GM21576 (cell line): ENCODE results near the gene EPHA6.
"Not testable (repeated sequence)": the region's sequence is repeated elsewhere in the genome, so short reads cannot be mapped to it uniquely, and the experiment has no call there.

ENCODE experiments used
- ATAC-seq: cut with Tn5 transposase; IDR thresholded peaks from one replicate; pipeline ENCODE4 v1.9.1; 2021; ENCODE audit warnings: mild to moderate bottlenecking, moderate library complexity; ENCODE audit not compliant: unreplicated experiment

Gene EPHA6

DNA sequence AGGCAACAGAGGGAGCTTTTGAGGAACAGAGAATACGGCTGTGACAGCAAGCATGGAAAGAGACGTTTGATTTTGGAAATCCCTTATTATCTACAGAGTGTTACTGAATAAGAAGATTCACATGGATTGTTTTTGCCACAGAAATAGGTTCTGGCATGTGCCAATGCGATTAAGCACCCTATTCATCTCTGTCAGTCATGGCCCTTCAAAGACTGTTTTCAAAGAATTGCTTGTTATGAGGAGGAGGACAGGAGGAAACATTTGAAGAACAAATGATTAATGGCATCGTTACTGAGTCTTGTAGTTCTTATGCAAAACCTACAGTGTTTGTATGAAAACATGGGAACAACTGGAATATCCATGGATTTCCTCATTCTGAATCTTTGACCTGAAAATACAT, 86.2 kb downstream of the EPHA6 start:
- no peak for ATAC-seq

DNA sequence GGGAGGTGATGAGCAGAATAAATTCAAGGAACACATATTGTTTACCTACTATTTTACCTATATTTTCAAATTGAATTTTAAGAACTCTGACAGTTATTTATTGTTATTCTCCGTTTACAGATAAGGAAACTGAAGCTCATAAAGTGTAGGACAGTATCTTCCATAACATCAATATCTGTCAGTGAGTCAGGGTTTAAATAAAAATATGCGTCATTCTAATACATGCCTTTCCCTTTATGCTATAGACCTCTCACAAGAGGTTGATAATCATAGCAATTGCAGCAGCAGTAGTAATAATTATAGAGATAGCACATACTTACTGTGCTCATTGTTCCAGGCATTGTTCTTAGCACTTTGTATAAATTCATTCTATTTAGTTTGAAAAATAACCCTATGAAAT, 101.1 kb downstream of the EPHA6 start:
- ATAC-seq = no peak

DNA sequence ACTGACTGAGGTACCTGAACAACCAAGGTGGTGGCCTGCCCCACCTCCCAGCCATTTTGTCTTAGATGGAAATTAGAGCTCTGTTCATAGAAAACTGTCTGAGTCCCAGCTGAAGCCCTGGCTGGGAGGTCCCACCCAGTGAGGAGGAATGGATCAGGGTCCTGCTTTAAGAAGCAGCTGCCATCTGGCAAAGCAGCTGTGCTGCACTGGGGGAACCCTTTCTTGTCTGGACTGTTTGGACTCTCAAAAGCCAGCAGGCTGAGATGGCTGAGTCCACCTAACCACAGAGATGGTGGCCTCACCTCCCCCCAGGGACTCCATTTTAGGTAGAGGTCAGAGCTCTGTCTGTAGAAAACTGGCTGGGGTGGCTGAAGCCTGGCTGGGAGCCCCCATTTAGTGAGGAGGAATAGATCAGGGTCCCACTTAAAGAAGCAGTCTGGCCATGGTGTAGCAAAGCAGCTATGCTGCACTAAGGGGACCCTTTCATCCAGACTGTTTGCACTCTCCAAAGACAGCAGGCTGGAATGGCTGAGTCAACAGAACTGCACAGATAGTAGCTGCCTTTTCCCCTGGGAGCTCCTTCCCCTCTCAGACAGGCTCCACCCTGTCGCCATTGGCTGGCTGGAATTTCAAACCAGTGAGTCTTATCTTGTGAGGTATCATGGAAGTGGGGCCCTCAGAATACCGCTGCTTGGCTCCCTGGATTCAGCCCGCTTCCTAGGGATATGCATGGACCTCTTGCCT, 116.9 kb downstream of the EPHA6 start:
- ATAC-seq = no peak

DNA sequence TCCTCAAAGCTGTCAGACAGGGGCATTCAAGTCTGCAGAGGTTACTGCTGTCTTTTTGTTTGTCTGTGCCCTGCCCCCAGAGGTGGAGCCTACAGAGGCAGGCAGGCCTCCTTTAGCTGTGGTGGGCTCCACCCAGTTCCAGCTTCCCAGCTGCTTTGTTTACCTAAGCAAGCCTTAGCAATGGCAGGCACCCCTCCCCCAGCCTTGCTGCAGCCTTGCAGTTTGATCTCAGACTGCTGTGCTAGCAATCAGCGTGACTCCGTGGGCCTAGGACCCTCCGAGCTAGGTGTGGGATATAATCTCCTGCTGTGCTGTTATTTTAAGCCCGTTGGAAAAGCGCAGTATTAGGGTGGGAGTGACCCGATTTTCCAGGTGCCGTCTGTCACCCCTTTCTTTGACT, 127.7 kb downstream of the EPHA6 start:
- ATAC-seq = not testable (repeated sequence)

DNA sequence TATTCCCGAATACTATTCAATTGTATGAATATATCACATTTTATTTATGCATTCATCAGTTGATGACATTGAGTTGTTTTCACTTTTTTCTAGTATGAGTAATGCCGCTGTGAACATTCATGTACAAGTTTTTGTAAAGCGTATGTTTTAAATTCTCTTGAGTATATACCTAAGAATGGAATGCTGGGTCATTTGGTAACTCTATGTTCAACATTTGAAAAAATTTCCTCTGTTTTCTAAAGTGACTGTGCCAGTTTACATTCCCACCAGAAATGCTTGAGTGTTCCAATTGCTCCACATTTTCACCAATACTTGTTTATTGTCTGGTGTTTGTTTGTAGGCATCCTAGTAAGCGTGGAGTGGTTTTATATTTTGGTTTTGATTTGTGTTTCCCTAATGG, 144.5 kb downstream of the EPHA6 start:
- no peak for ATAC-seq

DNA sequence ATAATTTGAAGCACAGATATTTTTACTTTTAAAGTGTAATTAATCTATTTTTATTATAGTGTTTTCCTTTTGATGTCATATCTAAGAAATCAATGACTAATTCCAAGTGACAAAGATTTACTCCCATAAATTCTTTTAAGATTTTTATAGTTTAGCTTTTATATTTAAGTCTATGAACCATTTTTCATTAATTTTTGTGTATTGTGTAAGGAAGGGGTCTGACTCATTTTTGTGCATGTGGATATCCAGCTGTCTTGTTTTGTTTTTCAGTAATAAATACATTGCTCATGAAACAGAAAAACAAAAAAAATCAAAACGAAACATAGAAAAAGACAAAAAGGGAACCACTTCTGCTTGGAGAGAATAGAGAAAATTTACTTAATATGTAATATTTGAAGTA, 145.1 kb downstream of the EPHA6 start:
- ATAC-seq = no peak

DNA sequence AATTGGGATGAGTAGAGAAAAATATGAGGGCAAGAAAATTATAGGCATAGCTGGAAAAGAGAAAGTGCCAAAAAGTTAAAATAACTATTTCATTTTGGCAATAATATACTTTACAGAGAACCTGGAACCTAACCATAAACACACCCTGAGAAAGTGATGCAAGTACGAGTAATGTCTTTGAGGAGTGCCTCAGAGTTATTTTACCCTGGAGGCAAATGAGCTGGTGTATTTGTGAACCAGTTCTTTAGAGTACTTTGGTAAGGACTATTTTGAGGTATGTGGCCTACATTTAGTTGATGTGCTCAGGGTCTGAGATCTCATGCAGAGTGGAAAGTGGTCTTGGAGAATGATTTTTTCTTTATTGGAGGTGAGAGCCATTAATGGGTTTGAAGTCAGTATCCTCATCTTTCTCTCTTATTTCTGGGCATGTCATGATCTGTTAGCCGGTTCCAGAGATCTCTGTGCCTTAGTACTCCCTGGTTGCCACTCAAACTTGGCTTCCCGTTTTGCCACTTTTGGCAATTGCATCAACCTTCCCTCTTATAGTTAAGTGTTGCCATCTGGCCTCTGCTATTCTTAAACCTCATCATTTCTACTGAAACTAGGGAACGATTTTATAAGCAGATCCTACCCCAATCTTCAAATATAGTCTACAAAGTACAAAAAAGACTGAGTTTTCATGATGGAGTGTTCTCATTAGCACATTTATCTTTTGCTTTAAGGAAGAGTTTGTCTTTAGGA, 145.7 kb downstream of the EPHA6 start:
- no peak for ATAC-seq

DNA sequence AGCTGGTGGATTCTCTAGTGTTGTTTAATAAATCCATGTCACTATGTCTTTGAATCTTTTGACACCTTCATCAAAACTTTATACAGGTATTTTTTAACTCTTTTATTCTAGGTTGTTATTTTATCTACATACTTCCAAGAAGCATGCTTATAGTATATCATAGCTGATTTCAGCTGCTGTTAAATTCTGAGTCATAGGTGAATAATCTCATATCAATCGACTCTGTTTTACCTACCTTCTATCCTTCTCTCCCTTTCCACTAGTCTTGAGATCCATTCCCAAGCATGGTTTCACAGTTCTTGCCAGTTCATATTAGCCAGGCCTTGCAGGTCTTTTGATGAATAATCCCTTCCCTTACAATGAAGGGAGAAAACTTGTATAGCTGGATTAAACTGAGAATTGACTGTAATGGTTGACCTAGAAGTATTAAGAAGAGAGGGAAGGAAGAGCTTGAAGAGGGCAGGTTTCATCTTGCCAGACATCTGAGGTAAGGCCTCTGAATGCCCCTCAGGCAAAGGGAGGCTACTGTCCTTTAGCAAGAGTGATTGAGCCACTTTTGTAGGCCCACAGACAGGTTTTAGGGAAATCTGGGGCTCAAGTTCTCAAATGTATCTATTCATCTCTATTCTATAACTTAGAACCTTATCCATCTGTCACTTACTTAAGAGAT, 146.4 kb downstream of the EPHA6 start:
- ATAC-seq = no peak

DNA sequence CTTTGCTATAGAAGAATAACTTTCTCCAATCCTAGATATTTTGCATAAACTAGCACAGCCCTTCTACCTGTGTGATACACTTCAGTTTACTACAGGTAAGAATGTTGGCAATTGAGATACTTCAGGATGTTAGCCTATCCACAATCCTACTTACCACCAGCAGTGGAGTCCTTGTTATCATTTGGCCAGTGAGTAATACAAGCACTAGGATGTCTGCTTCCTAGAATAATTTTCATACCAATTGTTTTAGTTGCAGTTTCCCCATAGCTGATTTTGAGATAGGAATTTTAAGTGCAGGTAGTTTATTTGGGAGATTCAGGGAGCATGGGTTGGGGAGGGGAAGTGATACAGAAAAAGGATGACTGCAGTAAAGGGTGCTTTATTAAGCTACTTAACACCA, 147.2 kb downstream of the EPHA6 start:
- no peak for ATAC-seq

DNA sequence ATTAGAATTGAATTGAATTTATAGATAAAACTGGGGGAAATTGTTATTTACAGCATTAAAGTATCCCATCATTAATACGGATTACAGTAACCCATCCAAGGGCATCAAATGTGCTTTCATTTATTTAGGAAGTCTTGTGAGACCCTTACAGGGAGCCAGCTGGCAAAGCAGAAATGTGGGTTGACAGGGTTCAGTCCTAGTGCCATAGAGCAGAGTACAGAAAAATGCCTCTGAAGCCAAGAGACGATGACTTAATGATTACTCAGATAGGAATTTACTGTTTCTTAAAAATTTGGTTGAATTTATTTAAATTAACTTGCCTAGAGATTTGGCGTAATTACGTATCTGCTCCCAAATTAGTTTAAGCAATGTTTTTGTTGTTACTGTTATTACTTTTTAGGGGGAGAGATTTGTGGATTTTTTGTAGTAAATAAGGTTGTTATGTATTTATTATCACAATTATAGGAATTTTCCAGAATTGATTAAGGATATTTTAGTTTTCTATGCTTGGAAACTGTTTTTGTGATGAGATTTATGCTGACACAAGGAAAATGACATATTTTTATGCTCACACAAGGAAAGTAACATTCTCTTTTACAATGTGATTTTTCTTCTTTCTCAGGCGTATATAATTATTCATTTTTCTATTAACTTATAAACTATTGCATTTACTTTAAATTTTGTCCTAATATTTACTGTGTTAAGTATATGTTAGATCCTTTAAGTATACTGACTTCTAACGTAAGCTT, 152.0 kb downstream of the EPHA6 start:
- ATAC-seq = no peak

DNA sequence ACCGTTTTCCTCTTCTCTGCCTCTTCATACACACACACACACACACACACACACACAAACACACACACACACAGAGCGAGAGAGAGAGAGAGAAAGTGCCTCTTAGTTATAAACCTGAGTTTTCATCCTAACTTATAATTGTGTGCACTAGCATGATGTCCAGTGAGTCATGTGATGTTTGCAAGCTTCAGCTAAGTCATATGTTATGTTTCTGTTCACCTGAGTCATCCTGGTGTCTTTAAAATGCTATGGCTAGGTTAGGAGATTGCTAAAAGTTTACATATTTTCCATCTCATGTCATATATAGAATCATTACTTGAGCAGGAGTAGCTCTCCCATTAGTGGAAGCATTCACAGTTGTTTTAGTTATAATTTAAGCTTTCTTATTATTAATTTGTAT, 155.8 kb downstream of the EPHA6 start:
- no peak for ATAC-seq

DNA sequence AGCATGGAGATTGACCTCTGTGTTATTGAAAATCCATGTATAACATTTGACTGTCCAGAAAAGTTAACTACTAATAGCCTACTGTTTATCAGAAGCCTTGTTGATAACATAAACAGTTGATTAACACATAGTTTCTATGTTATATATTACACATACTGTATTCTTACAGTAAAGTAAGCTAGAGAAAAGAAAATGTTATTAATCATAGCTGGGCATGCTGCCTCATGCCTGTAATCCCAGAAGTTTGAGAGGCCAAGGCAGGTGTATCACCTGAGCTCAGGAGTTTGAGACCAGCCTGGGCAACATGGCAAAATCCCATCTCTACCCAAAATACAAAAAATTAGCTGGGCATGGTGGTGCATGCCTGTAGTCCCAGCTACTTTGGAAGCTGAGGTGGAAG, 163.3 kb downstream of the EPHA6 start:
- no peak for ATAC-seq

DNA sequence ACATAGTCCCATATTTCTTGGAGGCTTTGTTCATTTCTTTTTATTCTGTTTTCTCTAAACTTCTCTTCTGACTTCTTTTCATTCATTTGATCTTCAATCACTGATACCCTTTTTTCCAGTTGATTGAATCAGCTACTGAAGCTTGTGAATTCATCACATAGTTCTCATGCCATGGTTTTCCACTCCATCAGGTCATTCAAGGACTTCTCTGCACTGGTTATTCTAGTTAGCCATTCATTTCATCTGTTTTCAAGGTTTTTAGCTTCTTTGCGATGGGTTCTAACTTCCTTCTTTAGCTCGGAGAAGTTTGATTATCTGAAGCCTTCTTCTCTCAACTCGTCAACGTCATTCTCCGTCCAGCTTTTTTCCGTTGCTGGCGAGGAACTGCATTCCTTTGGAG, 169.3 kb downstream of the EPHA6 start:
- not testable (repeated sequence) for ATAC-seq

DNA sequence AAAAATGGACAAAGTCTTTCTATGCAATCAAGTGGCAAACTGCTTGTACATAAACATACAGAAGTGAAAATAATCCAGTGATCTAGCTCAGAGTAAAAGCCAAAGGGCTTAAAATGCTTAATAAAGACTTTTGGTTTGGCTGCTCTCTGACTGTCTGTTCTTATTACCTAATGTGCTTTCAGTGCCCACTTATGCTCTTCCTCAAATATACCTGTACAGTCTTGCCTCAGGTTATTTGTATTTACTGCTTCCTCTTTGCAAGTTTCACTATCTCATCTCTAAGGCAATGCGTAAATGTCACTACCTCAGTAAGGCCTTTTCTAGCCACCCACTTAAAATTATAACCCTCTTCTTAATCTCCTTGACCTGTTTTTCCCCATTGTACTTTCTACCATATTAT, 171.8 kb downstream of the EPHA6 start:
- no peak for ATAC-seq

DNA sequence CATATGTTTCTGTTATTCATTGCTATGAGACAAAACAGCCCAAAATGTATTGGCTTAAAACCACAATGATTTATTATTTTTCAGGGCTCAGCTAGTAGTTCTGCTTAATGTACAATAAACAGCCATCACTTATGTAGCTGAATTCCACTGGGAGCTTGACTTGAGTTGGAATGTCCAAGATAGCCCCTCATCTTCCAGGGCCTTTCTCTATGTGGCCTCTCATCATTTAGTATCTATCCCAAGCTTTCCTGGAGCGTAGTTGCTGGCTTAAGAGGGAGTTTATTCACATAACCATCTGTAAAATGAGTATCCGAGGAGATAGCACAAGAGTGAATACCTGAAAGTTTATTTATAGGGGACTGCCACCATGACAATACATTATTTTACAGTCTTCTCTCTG, 176.8 kb downstream of the EPHA6 start:
- ATAC-seq = no peak

DNA sequence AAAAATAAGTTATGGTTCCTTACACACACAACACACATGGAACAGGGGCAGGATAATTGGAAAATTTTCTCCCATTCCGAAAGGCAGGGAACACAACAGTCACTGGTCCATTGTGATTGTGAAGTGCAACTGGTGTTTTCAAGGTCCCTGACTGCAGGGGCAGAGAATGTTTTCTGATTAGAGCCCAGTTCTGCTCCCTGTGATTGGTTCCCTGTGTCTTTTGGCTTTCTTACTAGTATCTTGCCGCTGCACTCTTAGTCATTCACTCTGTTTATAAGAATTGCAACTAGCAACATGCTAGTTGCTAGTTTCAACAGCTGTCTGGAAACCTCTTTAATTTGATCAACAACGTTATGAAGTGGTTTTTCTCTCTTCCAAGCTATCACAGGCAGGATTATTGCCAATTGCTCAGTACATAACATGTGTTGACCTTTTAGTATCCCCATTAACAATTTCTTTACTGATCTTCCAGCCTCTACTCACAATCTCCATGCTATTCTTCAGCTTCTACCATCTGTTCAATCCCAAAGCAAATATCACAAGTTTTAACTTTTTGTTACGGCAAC, 177.5 kb downstream of the EPHA6 start:
- no peak for ATAC-seq

DNA sequence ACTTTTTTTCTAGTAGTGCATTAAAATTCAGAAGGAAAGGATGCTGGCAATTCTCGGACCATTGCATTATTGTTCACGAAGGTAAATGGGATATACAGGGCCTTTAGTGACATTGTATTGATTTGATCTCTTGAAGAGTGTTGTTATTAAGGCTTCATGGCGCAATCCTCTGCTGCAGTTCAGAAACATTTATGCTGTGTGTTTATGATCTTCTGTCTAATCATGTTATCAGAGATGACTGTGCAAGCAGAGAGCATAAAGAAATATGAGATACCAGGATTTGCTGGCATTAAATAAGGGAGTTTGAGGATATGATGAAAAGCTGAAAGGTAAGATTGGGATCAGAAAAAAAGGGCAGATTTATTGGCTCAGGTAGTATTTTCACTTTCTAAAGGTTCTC, 180.6 kb downstream of the EPHA6 start:
- no peak for ATAC-seq

DNA sequence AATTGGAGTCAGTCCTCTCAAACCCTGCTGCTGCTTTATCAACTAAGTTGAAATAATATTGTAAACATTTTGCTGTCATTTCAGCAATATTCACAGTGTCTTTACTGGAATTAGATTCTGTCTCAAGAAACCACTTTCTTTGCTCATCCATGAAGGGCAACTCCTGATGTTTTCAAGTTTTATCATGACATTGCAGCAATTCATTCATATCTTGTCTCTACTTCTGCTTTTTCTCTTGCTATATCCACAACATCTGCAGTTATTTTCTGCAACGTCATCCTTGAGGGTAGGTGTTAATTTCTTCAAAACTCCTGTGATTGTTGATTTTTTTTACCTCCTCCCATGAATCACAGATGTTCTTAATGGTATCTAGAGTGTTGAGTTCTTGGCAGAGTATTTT, 181.6 kb downstream of the EPHA6 start:
- no peak for ATAC-seq

DNA sequence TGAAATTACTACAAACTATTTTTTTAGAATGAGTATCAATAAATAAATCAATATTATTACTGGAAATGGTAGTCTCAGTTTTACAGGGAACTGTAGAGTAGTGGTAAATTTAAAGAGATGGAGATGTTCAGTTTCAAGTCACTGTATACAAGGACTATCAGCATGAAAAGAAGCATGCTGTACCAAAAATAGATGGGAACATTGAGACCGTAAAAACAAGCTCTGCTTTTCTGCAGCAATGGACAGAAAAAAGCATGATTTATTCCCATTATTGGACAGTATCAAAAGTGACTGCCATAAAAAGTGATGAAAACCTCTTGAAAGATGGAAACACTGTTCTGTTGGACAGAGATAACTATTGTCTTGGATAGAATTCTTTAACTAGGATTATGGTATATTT, 187.2 kb downstream of the EPHA6 start:
- no peak for ATAC-seq

DNA sequence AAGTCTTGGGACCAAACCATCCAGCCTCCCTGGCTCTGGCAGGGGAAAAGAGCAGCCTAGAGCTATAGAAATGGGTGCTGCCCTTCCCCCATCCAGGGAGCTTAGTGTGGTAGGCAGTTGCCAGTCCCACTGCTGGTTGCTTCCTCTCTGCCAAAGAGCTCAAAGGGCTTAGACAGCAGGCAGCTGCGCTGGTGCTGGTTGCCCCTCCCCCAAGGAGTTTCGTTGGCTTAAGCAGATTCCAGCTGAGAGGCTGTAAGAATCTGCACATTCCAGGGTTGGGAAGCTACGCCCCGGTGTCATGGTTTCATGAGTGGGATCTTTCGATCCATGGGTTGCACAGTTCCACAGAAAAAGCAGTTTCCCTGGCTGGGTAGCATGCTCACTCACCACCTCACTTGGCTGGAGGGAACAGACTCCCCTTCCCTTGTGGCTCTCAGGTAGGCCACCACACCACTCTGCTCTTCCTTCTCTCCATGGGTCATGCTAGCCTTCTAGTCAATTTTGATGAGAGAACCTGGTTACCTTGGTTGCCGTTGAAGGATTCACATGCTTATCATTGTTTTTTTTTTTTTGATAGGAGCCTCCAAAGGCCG, 195.1 kb downstream of the EPHA6 start:
- no peak for ATAC-seq
